Measurements from ENCODE around the gene AKIRIN1.

DNA sequence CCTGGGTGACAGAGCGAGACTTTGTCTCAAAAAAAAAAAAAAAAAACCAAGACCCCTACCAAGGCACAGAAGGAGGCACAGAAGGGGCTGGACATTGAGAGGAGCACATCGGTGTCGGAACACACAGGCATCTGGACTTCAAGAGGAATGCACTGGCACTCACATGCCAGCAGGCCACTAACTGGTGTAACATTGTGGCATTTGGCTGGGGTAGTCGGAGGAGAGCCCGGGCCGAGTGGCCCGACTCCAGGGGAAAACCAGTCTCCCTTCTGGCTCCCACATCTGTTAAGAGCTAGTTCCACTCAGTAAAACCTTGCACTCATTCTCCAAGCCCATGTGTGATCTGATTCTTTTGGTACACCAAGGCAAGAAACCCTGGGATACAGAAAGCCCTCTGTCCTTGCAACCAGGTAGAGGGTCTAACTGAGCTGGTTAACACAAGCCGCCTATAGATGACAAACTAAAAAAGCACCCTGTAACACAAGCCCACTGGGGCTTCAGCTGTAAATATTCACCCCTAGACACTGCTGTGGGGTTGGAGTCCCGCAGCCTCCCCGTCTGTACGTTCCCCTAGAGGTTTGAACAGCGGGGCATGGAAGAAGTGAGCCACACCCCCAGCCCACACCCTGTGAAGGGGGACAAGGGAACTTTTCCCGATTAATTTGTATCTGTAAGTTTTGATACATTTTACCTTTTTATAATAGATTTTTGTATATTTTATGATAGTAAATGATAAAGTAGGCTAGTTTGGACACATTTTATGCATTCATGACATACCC is 17.2 kb upstream of the AKIRIN1 start:
- TF ChIP-seq, protein P1, sequence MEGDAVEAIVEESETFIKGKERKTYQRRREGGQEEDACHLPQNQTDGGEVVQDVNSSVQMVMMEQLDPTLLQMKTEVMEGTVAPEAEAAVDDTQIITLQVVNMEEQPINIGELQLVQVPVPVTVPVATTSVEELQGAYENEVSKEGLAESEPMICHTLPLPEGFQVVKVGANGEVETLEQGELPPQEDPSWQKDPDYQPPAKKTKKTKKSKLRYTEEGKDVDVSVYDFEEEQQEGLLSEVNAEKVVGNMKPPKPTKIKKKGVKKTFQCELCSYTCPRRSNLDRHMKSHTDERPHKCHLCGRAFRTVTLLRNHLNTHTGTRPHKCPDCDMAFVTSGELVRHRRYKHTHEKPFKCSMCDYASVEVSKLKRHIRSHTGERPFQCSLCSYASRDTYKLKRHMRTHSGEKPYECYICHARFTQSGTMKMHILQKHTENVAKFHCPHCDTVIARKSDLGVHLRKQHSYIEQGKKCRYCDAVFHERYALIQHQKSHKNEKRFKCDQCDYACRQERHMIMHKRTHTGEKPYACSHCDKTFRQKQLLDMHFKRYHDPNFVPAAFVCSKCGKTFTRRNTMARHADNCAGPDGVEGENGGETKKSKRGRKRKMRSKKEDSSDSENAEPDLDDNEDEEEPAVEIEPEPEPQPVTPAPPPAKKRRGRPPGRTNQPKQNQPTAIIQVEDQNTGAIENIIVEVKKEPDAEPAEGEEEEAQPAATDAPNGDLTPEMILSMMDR (conservative IDR thresholded peaks at IDR 0.05 in 1 of 2, IDR thresholded peaks at IDR 0.05 in 1 of 2; ENCODE audit: low read depth in 1 of 2, low read length in 2 of 2), result no peak
- no peak for TF ChIP-seq EZH2 (IDR thresholded peaks at IDR 0.05; ENCODE audit: low read length, missing control alignments)

Data from fibroblast of lung (primary cell).